H1 (cell line): ENCODE measurements around the gene CHST9. TPM values are rescaled to one million over a fixed set of nuclear protein-coding genes. Genes with fewer than 3 reads are reported as not detected.

Source experiments
- CHD7 ChIP-seq: fragments of 300-600 bp; sonication (generic); IDR thresholded peaks from 2 replicates; pipeline ENCODE4 v1.7.1; 2012; ENCODE audit warnings: low read length, moderate library complexity, mild to moderate bottlenecking, inconsistent platforms; ENCODE audit not compliant: insufficient replicate concordance
- JUND ChIP-seq: IDR thresholded peaks from 2 replicates; pipeline ENCODE4 v1.6.1; 2011; ENCODE audit warnings: mild to moderate bottlenecking, improper control_type of control experiment, low read length
- PHF8 ChIP-seq: fragments of 200-600 bp; sonication (generic); conservative IDR thresholded peaks from 2 replicates; pipeline ENCODE4 v1.7.1; 2012; ENCODE audit warnings: low read depth, mild to moderate bottlenecking, inconsistent platforms, low read length, moderate library complexity
- RNF2 ChIP-seq: fragments of 200-900, 300-1000 bp; sonication (generic); IDR thresholded peaks from 2 replicates; pipeline ENCODE4 v1.7.1; 2016; ENCODE audit warnings: borderline replicate concordance, low read depth, mild to moderate bottlenecking, antibody characterized with exemption, low read length; ENCODE audit not compliant: poor library complexity, severe bottlenecking; ENCODE audit errors: missing control alignments
- ZNF274 ChIP-seq: IDR thresholded peaks from 2 replicates; pipeline ENCODE4 v1.7.0; 2012; ENCODE audit warnings: low read length, borderline replicate concordance; ENCODE audit errors: extremely low read depth
- polyA plus RNA-seq, 7 experiments: library from polyadenylated mRNA; depleted of rRNA in 3 of 7; stranded (reverse) in 5 of 7; unstranded in 2 of 7; fragments of >200 nt in 5 of 7; fragments of 200-250 nt in 2 of 7; gene quantifications; 1 replicate in 5 of 7; 2 replicates in 1 of 7; 4 replicates in 1 of 7; pipeline versions ENCODE4 v1.2.1 to v1.2.3, GENCODE V29; 2011 to 2013; ENCODE audit warnings: missing spikeins in 2 of 7, mixed read lengths in 2 of 7
- total RNA-seq: library from RNA; stranded (reverse); fragmentation: NEBNext Ultra II Directional; extraction: Animal tissue kit (Norgen Biotek cat#: 25700); gene quantifications from 2 replicates; pipeline ENCODE4 v1.2.1, GENCODE V29; 2021

CHST9 gene
- total and polyA plus RNA-seq, 2 of the 8 experiments (the other 6 are each of a cell fraction or from before 2014, with no cell fraction given): 3.2 to 24.3 TPM

- TF ChIP-seq CHD7 (no peak), PHF8 (no peak), RNF2 (no peak), JUND (no peak), ZNF274 (no peak)
Measured at GRCh38 chr18:26970637-26971036, 214.5 kb downstream of the CHST9 start (continued).
